DND-41 (cell line): ENCODE measurements around the gene PERM1.

ENCODE experiments used
- ATAC-seq: fragments of 200-7000 bp; cut with Tn5 transposase; 3 replicates; pipeline ENCODE4 v1.9.1; 2021; ENCODE audit warnings: low read depth; ENCODE audit not compliant: insufficient read depth
- DNase-seq: peaks from one replicate; pipeline ENCODE4 v3.0.0-alpha.2; 2020
- H2AFZ ChIP-seq: 2 replicates; pipeline ENCODE4 v1.6.0; 2012; ENCODE audit warnings: low read depth, low read length
- H3K27ac ChIP-seq: 2 replicates; pipeline ENCODE4 v1.5.1; 2012; ENCODE audit warnings: low read length, inconsistent platforms
- H3K27me3 ChIP-seq: fragments of 200-600 bp; sonication (generic); 2 replicates; pipeline ENCODE4 v1.6.0; 2012; ENCODE audit warnings: low read length, mild to moderate bottlenecking, inconsistent platforms; ENCODE audit not compliant: insufficient read depth, poor library complexity
- H3K36me3 ChIP-seq: 2 replicates; pipeline ENCODE4 v1.5.1; 2012; ENCODE audit warnings: low read length, inconsistent platforms; ENCODE audit not compliant: insufficient read depth
- H3K4me1 ChIP-seq: 2 replicates; pipeline ENCODE4 v1.5.1; 2012; ENCODE audit warnings: mild to moderate bottlenecking, low read length; ENCODE audit not compliant: insufficient read depth
- H3K4me2 ChIP-seq: 2 replicates; pipeline ENCODE4 v1.6.0; 2012; ENCODE audit warnings: mild to moderate bottlenecking, moderate library complexity, low read length, inconsistent platforms; ENCODE audit not compliant: insufficient read depth
- H3K4me3 ChIP-seq, 2 experiments: fragments of 200-600 bp in 1 of 2; shearing (Covaris generic) in 1 of 2; 2 replicates each; pipeline ENCODE4 v1.5.1; 2012 to 2016; ENCODE audit warnings: inconsistent platforms in 2 of 2, low read length in 2 of 2, mild to moderate bottlenecking in 2 of 2, low read depth in 1 of 2, moderate library complexity in 1 of 2
- H3K79me2 ChIP-seq: 2 replicates; pipeline ENCODE4 v1.6.0; 2012; ENCODE audit warnings: low read length, inconsistent platforms; ENCODE audit not compliant: insufficient read depth
- H3K9ac ChIP-seq: 2 replicates; pipeline ENCODE4 v1.6.0; 2012; ENCODE audit warnings: low read depth, mild to moderate bottlenecking, inconsistent platforms, low read length, moderate library complexity
- H3K9me3 ChIP-seq: 2 replicates; pipeline ENCODE4 v1.5.1; 2012; ENCODE audit warnings: low read length, moderate library complexity, mild to moderate bottlenecking, inconsistent platforms; ENCODE audit not compliant: insufficient read depth, severe bottlenecking
- H4K20me1 ChIP-seq: 2 replicates; pipeline ENCODE4 v1.6.0; 2012; ENCODE audit warnings: low read length; ENCODE audit not compliant: insufficient read depth
- EZH2 ChIP-seq: IDR thresholded peaks from 3 replicates; pipeline ENCODE4 v1.6.1; 2012; ENCODE audit warnings: borderline replicate concordance, low read depth, mild to moderate bottlenecking, moderate library complexity, low read length, inconsistent platforms; ENCODE audit not compliant: severe bottlenecking
- TF ChIP-seq, protein P1 (sequence below): IDR thresholded peaks from 2 replicates; pipeline ENCODE4 v1.5.1; 2012; ENCODE audit warnings: borderline replicate concordance, low read length, moderate library complexity, mild to moderate bottlenecking; ENCODE audit not compliant: poor library complexity, severe bottlenecking; ENCODE audit errors: extremely low read depth

Gene PERM1

GRCh38 chr1:941588-942383 is 40.1 kb downstream of the PERM1 start:
- ATAC-seq = peak; percentile 30; the same call in 2 of the 3 replicates

DNA sequence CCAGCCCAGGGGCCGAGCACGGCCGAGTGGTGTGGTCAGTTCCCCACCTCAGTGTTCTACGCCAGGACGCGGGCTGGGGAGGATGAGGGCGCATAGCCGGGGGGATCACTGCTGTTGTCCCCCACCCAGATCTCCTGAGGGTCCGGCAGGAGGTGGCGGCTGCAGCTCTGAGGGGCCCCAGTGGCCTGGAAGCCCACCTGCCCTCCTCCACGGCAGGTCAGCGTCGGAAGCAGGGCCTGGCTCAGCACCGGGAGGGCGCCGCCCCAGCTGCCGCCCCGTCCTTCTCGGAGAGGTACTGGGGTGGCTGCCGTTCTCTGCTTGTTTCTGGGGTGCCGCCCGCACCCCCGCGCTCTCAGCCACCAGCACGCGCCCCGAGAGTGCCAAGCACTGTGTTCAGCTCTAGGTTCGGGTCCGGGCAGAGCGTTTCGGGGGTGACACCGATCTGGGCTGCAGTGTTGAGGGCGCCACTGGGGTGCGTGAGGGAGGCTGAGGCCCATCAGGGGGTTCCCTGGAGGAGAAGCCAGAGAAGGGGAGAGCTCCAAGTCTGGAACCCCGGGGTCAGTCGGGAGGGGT is 40.8 kb downstream of the PERM1 start:
- H3K4me3 ChIP-seq = 0 out of 4 replicates have a peak overlapping the region, but pooled peaks of 1 of the 2 experiments have one; percentile 3
- H3K27ac ChIP-seq = no peak overlapping the region
- peaks cover 1% of the 10 kb centered on the region for H3K9me3 ChIP-seq
- H2AFZ ChIP-seq = no peak overlapping the region
- TF ChIP-seq, protein P1, sequence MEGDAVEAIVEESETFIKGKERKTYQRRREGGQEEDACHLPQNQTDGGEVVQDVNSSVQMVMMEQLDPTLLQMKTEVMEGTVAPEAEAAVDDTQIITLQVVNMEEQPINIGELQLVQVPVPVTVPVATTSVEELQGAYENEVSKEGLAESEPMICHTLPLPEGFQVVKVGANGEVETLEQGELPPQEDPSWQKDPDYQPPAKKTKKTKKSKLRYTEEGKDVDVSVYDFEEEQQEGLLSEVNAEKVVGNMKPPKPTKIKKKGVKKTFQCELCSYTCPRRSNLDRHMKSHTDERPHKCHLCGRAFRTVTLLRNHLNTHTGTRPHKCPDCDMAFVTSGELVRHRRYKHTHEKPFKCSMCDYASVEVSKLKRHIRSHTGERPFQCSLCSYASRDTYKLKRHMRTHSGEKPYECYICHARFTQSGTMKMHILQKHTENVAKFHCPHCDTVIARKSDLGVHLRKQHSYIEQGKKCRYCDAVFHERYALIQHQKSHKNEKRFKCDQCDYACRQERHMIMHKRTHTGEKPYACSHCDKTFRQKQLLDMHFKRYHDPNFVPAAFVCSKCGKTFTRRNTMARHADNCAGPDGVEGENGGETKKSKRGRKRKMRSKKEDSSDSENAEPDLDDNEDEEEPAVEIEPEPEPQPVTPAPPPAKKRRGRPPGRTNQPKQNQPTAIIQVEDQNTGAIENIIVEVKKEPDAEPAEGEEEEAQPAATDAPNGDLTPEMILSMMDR = no peak
- no peak for TF ChIP-seq EZH2
- peak; percentile 2; the same call in 1 of the 3 replicates for ATAC-seq
- H3K4me1 ChIP-seq = peaks cover 17% of the 10 kb centered on the region
- H3K9ac ChIP-seq = no peak overlapping the region
- peaks cover 41% of the 10 kb centered on the region for H3K27me3 ChIP-seq
- peak overlapping the region; percentile 57 for H3K4me2 ChIP-seq
- no peaks in the 10 kb centered on the region for H3K79me2 ChIP-seq
- H3K36me3 ChIP-seq = peaks cover 15% of the 10 kb centered on the region
- peaks cover 44% of the 10 kb centered on the region for H4K20me1 ChIP-seq
- no peak for DNase-seq

More at GRCh38 chr1:941588-942383, 40.1 kb downstream of the PERM1 start:
- no peak overlapping the region for H3K27ac ChIP-seq
- H2AFZ ChIP-seq = no peak overlapping the region
- peak; percentile 95 for TF ChIP-seq EZH2
- TF ChIP-seq, protein P1 = no peak
- peaks cover 41% of the 10 kb centered on the region for H3K27me3 ChIP-seq
- H3K4me3 ChIP-seq = no peak overlapping the region
- H3K4me2 ChIP-seq = no peak overlapping the region
- peak; percentile 33 for DNase-seq
- H4K20me1 ChIP-seq = peaks cover 46% of the 10 kb centered on the region
- no peak overlapping the region for H3K9ac ChIP-seq
- H3K36me3 ChIP-seq = peaks cover 21% of the 10 kb centered on the region
- no peaks in the 10 kb centered on the region for H3K79me2 ChIP-seq
- peaks cover 1% of the 10 kb centered on the region for H3K9me3 ChIP-seq
- H3K4me1 ChIP-seq = peaks cover 17% of the 10 kb centered on the region

GRCh38 chr1:940107-941014 is 41.5 kb downstream of the PERM1 start:
- DNase-seq (peak; percentile 35), ATAC-seq (peak; percentile 52)
- TF ChIP-seq EZH2 = peak; percentile 100
- TF ChIP-seq, protein P1 = no peak
- peaks cover 1% of the 10 kb centered on the region for H3K9me3 ChIP-seq
- peak overlapping the region; percentile 7; the same call in 1 of the 2 replicates for H3K9ac ChIP-seq
- no peak overlapping the region for H3K27ac ChIP-seq
- no peaks in the 10 kb centered on the region for H3K79me2 ChIP-seq
- peak overlapping the region; percentile 57 for H3K4me2 ChIP-seq
- peak overlapping the region in 1 of 2 experiments; percentile 38; a peak in 1 of 4 replicates for H3K4me3 ChIP-seq
- H3K4me1 ChIP-seq = peaks cover 17% of the 10 kb centered on the region
- H3K27me3 ChIP-seq = peaks cover 41% of the 10 kb centered on the region
- H4K20me1 ChIP-seq = peaks cover 44% of the 10 kb centered on the region
- H2AFZ ChIP-seq = no peak overlapping the region
- peaks cover 8% of the 10 kb centered on the region for H3K36me3 ChIP-seq
